ENCODE results near the gene TMEM81. TPM values are rescaled to one million over a fixed set of nuclear protein-coding genes. Genes with fewer than 3 reads are reported as not detected.

The TMEM81 gene
- total RNA-seq (2014; rRNA removed; shearing (Covaris generic)) (0.51 and 2.2 TPM in 2 replicates), polyA plus RNA-seq (2016; fragmentation: Nextera tagmentation; extraction: Ambion mirVana) (0.75 and 0.95 TPM in 2 replicates)

DNA sequence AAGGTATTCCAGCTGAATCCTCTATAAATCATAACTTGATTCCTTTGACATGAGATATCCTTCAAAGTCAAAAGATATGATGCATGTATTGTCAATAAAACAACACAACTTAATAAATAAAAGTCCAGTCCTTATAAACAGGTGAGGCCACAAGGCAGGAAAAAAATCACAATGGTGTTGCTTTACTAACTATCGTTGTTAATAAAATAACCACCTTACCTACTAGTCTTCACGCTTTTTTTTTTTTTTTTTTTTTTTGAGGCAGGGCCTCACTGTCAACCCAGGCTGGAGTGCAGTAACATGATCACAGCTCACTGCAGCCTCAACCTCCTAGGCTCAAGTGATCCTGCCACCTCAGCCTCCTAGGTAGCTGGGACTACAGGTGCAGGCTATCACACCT, at the start of gene TMEM81:
Gene TMEM81, minus strand, starts transcription at position 101 of the 400 bp plus-strand sequence. CDS start 140 bp downstream, outside the sequence.
- 100% methylated on average over 2 of the region's 2 CpGs for WGBS, 2 experiments (ENCODE audit: low coverage in 1 of 2, low lambda C conversion rate in 2 of 2, missing lambda C conversion rate in 2 of 2)
- Histone ChIP-seq H4K20me1 (ENCODE audit: insufficient read depth) (no peaks in the 10 kb centered on the region), H3K4me1 (ENCODE audit: insufficient read depth) (peaks cover 17% of the 10 kb centered on the region), H3K9me3 (ENCODE audit: low read depth) (no peaks in the 10 kb centered on the region), H3K79me2 (ENCODE audit: insufficient read depth) (no peaks in the 10 kb centered on the region), H3K9ac (no peak within 1 kb of the TSS), H3K27ac (no peak within 1 kb of the TSS), H3K36me3 (ENCODE audit: low read depth) (peaks cover 20% of the 10 kb centered on the region), H3K4me3 (no peak within 1 kb of the TSS), H3K4me2 (ENCODE audit: unreplicated experiment) (no peak within 1 kb of the TSS), H2AFZ (no peak within 1 kb of the TSS), H3F3A (ENCODE audit: insufficient read depth) (peaks cover 17% of the 10 kb centered on the region), H3K9me2 (ENCODE audit: insufficient read depth) (no peaks in the 10 kb centered on the region), H3K27me3 (replicated peaks; ENCODE audit: insufficient read depth) (no peaks in the 10 kb centered on the region)
- TF ChIP-seq EZH2phosphoT487 (IDR thresholded peaks at IDR 0.05; ENCODE audit: insufficient read depth, low read depth) (no peak), EZH2 (IDR thresholded peaks at IDR 0.05; ENCODE audit: insufficient read depth, poor library complexity, severe bottlenecking) (no peak)
- no peak for DNase-seq
- in situ Hi-C loops (cut with MboI): no loop called here

DNA sequence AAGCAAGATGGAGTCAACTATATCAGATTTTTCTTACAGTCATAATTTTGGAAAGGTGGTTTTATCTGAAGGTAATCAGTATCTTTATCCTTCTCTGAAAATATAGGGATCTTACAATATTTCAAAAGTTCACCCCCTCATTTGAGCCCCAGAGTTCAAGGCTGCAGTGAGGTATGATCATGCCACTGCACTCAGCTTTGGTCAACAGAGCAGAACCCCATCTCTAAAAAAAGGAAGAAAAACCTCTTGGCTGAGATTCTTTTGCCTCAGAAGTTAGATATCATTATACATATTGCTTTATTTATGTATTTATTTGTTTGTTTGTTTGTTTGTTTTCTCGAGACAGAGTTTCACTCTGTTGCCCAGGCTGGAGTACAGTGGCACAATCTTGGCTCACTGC, 49.0 kb upstream of the TMEM81 start:
- WGBS, 2 experiments (ENCODE audit: low coverage in 1 of 2, low lambda C conversion rate in 2 of 2, missing lambda C conversion rate in 2 of 2): 71 to 76% methylated on average over 1 of the region's 1 CpG
- Histone ChIP-seq H4K20me1 (ENCODE audit: insufficient read depth) (no peaks in the 10 kb centered on the region), H3F3A (ENCODE audit: insufficient read depth) (no peaks in the 10 kb centered on the region), H3K4me3 (no peak overlapping the region), H3K4me1 (ENCODE audit: insufficient read depth) (no peaks in the 10 kb centered on the region), H3K79me2 (ENCODE audit: insufficient read depth) (no peaks in the 10 kb centered on the region), H3K9ac (no peak overlapping the region), H3K27ac (no peak overlapping the region), H3K36me3 (ENCODE audit: low read depth) (no peaks in the 10 kb centered on the region), H3K9me3 (ENCODE audit: low read depth) (no peaks in the 10 kb centered on the region), H2AFZ (no peak overlapping the region), H3K4me2 (ENCODE audit: unreplicated experiment) (no peak overlapping the region), H3K9me2 (ENCODE audit: insufficient read depth) (no peaks in the 10 kb centered on the region), H3K27me3 (replicated peaks; ENCODE audit: insufficient read depth) (no peaks in the 10 kb centered on the region)
- no peak for DNase-seq
- TF ChIP-seq EZH2 (IDR thresholded peaks at IDR 0.05; ENCODE audit: insufficient read depth, poor library complexity, severe bottlenecking) (no peak), EZH2phosphoT487 (IDR thresholded peaks at IDR 0.05; ENCODE audit: insufficient read depth, low read depth) (no peak)
- in situ Hi-C loops (cut with MboI): loop anchor here (10.0 kb wide), 1 partner anchor 122 kb away; no protein-coding TSS in a partner anchor

DNA sequence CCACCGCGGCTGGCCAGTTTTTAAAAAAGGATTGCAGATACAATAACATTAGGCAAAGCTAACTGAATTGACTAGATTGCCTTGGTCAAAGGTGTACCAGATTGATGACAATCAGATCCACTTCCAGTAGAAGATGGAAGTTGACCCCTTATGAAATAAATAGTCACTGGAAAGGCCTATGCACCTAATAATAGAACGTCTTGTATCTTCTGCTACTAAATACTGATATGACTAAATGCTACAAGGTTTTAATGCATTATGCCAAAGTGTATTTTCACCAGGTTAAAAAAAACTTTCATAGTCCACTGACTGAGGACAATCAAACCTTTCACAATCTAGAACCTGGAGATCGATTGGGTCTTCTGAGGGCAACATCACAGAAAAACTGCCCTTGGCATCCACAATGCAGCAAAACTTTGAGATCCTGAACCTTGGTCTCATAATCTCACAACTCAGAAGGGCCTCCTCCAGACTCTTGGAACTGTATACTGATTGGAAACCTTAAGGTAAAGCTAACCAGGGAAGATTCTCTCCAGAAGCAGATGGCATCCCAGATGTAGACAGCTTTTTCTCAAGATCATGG, 45.3 kb upstream of the TMEM81 start:
- TF ChIP-seq EZH2 (IDR thresholded peaks at IDR 0.05; ENCODE audit: insufficient read depth, poor library complexity, severe bottlenecking) (no peak), EZH2phosphoT487 (IDR thresholded peaks at IDR 0.05; ENCODE audit: insufficient read depth, low read depth) (no peak)
- Histone ChIP-seq H3K27ac (no peak overlapping the region), H3K9ac (no peak overlapping the region), H4K20me1 (ENCODE audit: insufficient read depth) (no peaks in the 10 kb centered on the region), H3F3A (ENCODE audit: insufficient read depth) (no peaks in the 10 kb centered on the region), H3K9me2 (ENCODE audit: insufficient read depth) (no peaks in the 10 kb centered on the region), H3K4me1 (ENCODE audit: insufficient read depth) (no peaks in the 10 kb centered on the region), H3K4me3 (no peak overlapping the region), H3K79me2 (ENCODE audit: insufficient read depth) (no peaks in the 10 kb centered on the region), H3K27me3 (replicated peaks; ENCODE audit: insufficient read depth) (no peaks in the 10 kb centered on the region), H3K9me3 (ENCODE audit: low read depth) (no peaks in the 10 kb centered on the region), H3K4me2 (ENCODE audit: unreplicated experiment) (no peak overlapping the region), H2AFZ (no peak overlapping the region), H3K36me3 (ENCODE audit: low read depth) (no peaks in the 10 kb centered on the region)
- WGBS, 2 experiments (ENCODE audit: low coverage in 1 of 2, low lambda C conversion rate in 2 of 2, missing lambda C conversion rate in 2 of 2): 70 to 86% methylated on average over 4 of the region's 4 CpGs
- in situ Hi-C loops (cut with MboI): loop anchor here (10.0 kb wide), 1 partner anchor 125 kb away; no protein-coding TSS in a partner anchor
- no peak for DNase-seq

DNA sequence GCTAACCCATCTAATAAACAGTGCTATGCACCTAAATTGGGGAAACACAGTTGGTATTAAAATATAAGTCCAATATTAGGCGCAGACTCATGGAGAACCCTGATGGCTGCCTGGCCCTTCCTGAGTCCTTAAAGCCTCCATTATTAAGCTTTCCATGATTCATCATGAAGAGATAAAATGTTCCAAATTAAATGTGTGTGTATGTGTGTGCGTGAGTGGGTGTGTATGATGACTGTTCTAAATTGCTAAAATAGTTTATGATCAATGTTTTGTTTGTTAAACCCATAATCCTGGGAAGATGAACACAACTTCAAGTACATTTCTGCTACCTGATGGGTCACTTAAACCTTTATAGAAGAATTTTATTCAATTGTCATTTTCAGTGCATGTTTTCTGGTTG, 43.8 kb upstream of the TMEM81 start:
- H3K27me3 ChIP-seq (replicated peaks; ENCODE audit: insufficient read depth): no peaks in the 10 kb centered on the region
- WGBS, 2 experiments (ENCODE audit: low coverage in 1 of 2, low lambda C conversion rate in 2 of 2, missing lambda C conversion rate in 2 of 2): 87 to 88% methylated on average over 2 of the region's 2 CpGs
- H3F3A ChIP-seq (ENCODE audit: insufficient read depth): peaks cover 2% of the 10 kb centered on the region; the same call in 1 of the 2 replicates
- in situ Hi-C loops (cut with MboI): no loop called here
- H3K9ac ChIP-seq: no peak overlapping the region
- H3K4me3 ChIP-seq: no peak overlapping the region
- no peaks in the 10 kb centered on the region for H3K9me3 ChIP-seq (ENCODE audit: low read depth)
- H3K4me2 ChIP-seq (ENCODE audit: unreplicated experiment): no peak overlapping the region
- H3K36me3 ChIP-seq (ENCODE audit: low read depth): no peaks in the 10 kb centered on the region
- no peaks in the 10 kb centered on the region for H3K79me2 ChIP-seq (ENCODE audit: insufficient read depth)
- no peaks in the 10 kb centered on the region for H4K20me1 ChIP-seq (ENCODE audit: insufficient read depth)
- no peak overlapping the region for H2AFZ ChIP-seq
- peaks cover 1% of the 10 kb centered on the region; the same call in 1 of the 2 replicates for H3K4me1 ChIP-seq (ENCODE audit: insufficient read depth)
- H3K27ac ChIP-seq: no peak overlapping the region
- TF ChIP-seq EZH2 (IDR thresholded peaks at IDR 0.05; ENCODE audit: insufficient read depth, poor library complexity, severe bottlenecking): no peak
- no peak for TF ChIP-seq EZH2phosphoT487 (IDR thresholded peaks at IDR 0.05; ENCODE audit: insufficient read depth, low read depth)
- H3K9me2 ChIP-seq (ENCODE audit: insufficient read depth): no peaks in the 10 kb centered on the region
- peak; percentile 37 for DNase-seq

Measured in GM23248 (cell line).